ENCODE data around the gene ITPR3.

The ITPR3 gene

DNA sequence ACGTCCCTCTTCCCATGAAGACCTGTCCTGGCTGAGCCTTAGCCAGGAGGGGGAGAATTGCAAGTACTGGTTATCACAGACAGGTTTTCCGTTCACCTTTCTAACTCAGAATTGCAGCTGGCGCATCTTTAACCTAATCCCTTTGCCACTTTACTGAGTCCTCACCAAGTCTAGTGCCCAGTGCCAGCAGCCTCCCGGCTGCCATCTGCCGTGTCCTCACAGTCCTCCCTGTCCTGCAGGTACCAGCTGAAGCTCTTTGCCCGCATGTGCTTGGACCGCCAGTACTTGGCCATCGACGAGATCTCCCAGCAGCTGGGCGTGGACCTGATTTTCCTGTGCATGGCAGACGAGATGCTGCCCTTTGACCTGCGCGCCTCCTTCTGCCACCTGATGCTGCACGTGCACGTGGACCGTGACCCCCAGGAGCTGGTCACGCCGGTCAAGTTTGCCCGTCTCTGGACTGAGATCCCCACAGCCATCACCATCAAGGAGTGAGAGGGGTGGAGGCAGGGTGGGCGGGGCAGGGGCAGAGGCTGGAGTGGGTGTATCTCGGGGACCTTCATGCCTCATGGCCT lies 49.1 kb downstream of the ITPR3 start:
- TF ChIP-seq ZNF274 (IDR thresholded peaks at IDR 0.05; ENCODE audit: low read depth, low read length): no peak

DNA sequence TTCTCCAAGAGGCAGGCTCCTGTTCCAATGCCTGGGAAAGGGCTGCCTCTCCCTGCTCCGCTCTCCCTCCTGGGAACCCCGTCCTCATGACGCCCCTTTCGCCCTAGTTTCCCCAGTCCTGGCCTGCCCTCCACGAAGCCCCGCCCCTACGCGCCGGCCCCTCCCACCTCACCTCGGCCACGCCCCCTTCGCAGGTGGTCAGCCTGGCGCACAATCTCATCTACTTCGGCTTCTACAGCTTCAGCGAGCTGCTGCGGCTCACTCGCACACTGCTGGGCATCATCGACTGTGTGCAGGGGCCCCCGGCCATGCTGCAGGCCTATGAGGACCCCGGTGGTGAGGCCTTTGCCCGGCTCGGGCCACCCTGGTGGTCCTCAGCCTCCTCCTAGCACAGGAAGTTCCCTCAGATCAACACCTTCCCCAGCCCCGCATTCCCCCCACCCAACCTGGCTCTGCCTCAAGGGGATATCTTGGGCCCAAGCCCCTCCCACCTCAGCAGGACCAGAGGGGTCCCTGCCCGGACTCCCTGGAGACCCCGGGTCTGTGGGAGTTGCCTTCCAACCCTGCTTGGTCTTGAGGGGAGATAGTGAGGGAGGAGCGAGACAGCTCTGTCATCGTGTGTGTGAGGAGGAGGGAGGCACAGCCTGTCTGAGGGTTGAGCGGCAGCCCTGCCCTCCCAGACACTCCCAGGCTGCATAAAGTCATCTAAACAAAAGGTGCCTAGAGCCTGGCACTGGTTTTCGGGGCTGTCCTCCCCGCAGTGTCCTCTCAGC lies 50.0 kb downstream of the ITPR3 start:
- no peak overlapping the region for H3K4me3 ChIP-seq (ENCODE audit: low read length)
- TF ChIP-seq ZNF274 (IDR thresholded peaks at IDR 0.05; ENCODE audit: low read depth, low read length): no peak

More for the DNA sequence above, 49.1 kb downstream of the ITPR3 start:
- no peak overlapping the region for H3K4me3 ChIP-seq (ENCODE audit: low read length)

GRCh38 chr6:33671744-33672072 lies 50.6 kb downstream of the ITPR3 start:
- TF ChIP-seq ZNF274 (IDR thresholded peaks at IDR 0.05; ENCODE audit: low read depth, low read length): no peak
- no peak overlapping the region for H3K4me3 ChIP-seq (ENCODE audit: low read length)

GRCh38 chr6:33672808-33673207 lies 51.7 kb downstream of the ITPR3 start:
- H3K4me3 ChIP-seq (ENCODE audit: low read length): no peak overlapping the region
- no peak for TF ChIP-seq ZNF274 (IDR thresholded peaks at IDR 0.05; ENCODE audit: low read depth, low read length)

GRCh38 chr6:33673851-33674250 lies 52.7 kb downstream of the ITPR3 start:
- H3K4me3 ChIP-seq (ENCODE audit: low read length): no peak overlapping the region
- no peak for TF ChIP-seq ZNF274 (IDR thresholded peaks at IDR 0.05; ENCODE audit: low read depth, low read length)

DNA sequence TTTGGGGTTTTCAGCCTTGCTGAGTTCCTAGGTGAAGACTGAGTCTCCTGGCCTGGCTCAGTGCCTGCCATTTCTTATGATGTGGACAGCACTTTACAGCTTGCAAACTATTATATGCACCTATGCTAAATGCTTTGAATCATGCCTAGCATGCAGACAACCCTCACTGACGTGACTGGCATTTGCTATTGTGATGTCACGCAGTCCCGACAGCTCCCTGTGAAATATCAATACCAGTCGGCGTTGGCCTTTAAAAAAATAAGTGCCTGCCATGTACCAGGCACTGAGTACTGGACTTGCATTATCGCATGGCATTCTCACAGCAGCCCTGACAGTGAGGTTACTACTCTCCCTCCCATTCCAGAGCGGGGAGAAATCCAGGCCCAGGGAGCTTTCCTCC lies 54.8 kb downstream of the ITPR3 start:
- TF ChIP-seq ZNF274 (IDR thresholded peaks at IDR 0.05; ENCODE audit: low read depth, low read length): no peak
- H3K4me3 ChIP-seq (ENCODE audit: low read length): no peak overlapping the region

- no peak overlapping the region for H3K4me3 ChIP-seq (ENCODE audit: low read length)
- no peak for TF ChIP-seq ZNF274 (IDR thresholded peaks at IDR 0.05; ENCODE audit: low read depth, low read length)
Measured at GRCh38 chr6:33676416-33677142, 55.5 kb downstream of the ITPR3 start.

GRCh38 chr6:33677143-33677660 lies 56.1 kb downstream of the ITPR3 start:
- H3K4me3 ChIP-seq (ENCODE audit: low read length): no peak overlapping the region
- TF ChIP-seq ZNF274 (IDR thresholded peaks at IDR 0.05; ENCODE audit: low read depth, low read length): no peak

DNA sequence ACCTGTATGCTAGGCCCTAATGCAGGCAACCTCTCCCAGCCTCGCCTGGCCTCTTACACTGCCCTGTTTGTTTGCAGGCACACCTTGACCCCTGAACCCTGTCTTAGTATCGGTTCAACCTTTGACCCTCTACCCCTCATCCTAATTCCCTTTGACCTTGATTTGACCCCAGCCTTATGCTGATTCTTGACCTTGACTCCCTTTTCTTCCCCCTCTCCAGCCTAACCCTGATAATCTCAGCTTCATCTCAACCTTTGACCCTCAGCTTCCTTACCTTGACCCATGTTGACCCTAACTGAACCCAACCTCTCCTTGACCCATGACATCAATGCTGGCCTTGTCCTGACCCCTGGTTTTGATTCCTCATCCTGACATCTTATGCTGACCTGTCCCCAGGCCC lies 56.6 kb downstream of the ITPR3 start:
- TF ChIP-seq ZNF274 (IDR thresholded peaks at IDR 0.05; ENCODE audit: low read depth, low read length): no peak
- H3K4me3 ChIP-seq (ENCODE audit: low read length): no peak overlapping the region

- H3K4me3 ChIP-seq (ENCODE audit: low read length): no peak overlapping the region
- no peak for TF ChIP-seq ZNF274 (IDR thresholded peaks at IDR 0.05; ENCODE audit: low read depth, low read length)
Measured at GRCh38 chr6:33678233-33678931, 57.3 kb downstream of the ITPR3 start.

DNA sequence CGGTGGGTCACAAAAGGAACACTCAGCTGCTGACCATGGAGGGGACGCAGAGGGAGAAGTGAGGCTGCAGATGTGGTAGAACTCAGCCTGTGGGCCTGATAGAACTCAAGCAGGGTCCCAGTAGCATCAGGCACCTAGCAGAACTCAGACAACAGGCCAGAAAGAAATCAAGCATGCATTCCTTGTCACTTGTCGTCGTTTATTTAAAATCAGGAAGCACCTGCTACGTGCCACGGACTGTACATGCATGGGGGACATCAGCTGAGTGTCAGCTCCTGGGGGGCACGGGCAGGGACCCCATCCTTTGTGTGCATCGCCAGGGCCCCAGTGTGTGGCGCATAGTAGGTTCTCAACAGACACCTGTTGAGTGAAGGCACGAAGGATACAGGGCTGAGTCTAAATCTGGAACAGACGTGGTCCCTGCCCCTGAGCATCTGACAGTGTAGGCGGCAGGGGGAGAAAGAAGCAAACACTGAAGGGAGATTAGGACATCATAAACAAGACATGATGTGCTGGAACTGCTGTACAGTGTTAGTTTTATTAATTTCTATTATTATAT lies 57.9 kb downstream of the ITPR3 start:
- no peak for TF ChIP-seq ZNF274 (IDR thresholded peaks at IDR 0.05; ENCODE audit: low read depth, low read length)
- H3K4me3 ChIP-seq (ENCODE audit: low read length): no peak overlapping the region

- no peak for TF ChIP-seq ZNF274 (IDR thresholded peaks at IDR 0.05; ENCODE audit: low read depth, low read length)
Measured at GRCh38 chr6:33679761-33680160, 58.6 kb downstream of the ITPR3 start.

DNA sequence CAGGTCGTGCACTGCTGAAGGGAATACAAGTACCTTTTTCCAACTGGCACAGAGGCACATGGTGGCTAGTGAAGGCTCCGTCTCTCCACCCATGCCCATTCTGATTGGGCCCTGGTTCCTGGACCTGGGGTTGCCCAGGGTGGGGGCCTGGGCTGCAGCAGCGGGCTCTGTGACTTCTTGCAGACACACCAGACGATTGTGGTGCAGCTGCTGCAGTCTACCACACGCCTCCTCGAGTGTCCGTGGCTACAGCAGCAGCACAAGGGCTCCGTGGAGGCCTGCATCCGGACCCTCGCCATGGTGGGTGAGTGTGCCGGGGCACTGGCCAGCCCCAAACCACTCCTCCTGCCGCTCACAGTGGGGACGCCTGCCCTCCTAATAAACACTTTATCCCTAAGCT lies 61.2 kb downstream of the ITPR3 start:
- H3K4me3 ChIP-seq (ENCODE audit: low read length): no peak overlapping the region
- no peak for TF ChIP-seq ZNF274 (IDR thresholded peaks at IDR 0.05; ENCODE audit: low read depth, low read length)

More at GRCh38 chr6:33679761-33680160, 58.6 kb downstream of the ITPR3 start:
- no peak overlapping the region for H3K4me3 ChIP-seq (ENCODE audit: low read length)

DNA sequence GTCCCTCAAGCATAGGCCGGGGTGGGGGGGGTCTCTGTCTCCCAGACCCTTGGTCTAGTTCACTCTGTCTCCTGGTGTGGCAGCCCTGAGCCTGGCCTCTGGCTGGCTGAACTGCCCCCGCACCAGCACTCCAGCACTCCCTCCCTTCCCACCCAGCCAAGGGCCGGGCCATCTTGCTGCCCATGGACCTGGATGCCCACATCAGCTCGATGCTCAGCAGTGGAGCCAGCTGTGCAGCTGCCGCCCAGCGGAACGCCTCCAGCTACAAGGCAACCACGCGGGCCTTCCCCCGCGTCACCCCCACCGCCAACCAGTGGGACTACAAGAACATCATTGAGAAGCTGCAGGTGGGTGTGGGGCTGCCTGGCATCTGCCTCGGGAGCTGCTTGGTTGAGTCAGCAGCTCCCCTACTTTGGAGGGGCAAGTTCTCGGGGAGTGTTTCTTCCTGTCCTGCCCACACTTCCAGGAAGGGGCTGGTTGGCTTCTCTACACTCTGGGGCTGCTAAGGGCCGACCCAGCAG lies 62.0 kb downstream of the ITPR3 start:
- H3K4me3 ChIP-seq (ENCODE audit: low read length): no peak overlapping the region
- no peak for TF ChIP-seq ZNF274 (IDR thresholded peaks at IDR 0.05; ENCODE audit: low read depth, low read length)

Measured in GM08714 (cell line).